ENCODE results near the gene PSD2.

The PSD2 gene

GRCh38 chr5:139864716-139865483 lies 69.3 kb downstream of the PSD2 start:
- H3K4me2 ChIP-seq (ENCODE audit: low read length), result no peak overlapping the region
- peaks cover 6% of the 10 kb centered on the region for H3K4me1 ChIP-seq (ENCODE audit: control insufficient read depth, low read length)
- H3K9me2 ChIP-seq (replicated peaks; ENCODE audit: control insufficient read depth, low read length), result no peaks in the 10 kb centered on the region
- H3K27me3 ChIP-seq (ENCODE audit: control insufficient read depth, low read length), result peaks cover 30% of the 10 kb centered on the region
- H3K79me2 ChIP-seq (ENCODE audit: control insufficient read depth, low read length), result no peaks in the 10 kb centered on the region
- no peaks in the 10 kb centered on the region for H4K20me1 ChIP-seq (ENCODE audit: control insufficient read depth, insufficient read depth, low read depth, low read length)
- H3K4me3 ChIP-seq (ENCODE audit: low read length), result no peak overlapping the region
- TF ChIP-seq EZH2phosphoT487 (IDR thresholded peaks at IDR 0.05; ENCODE audit: borderline replicate concordance, low read length) (no peak), CTCF (IDR thresholded peaks at IDR 0.05; ENCODE audit: low read depth, low read length, poor library complexity, severe bottlenecking) (no peak)
- H3K9me3 ChIP-seq (ENCODE audit: control insufficient read depth, insufficient read depth, low read length), result no peaks in the 10 kb centered on the region
- H3F3A ChIP-seq (ENCODE audit: control insufficient read depth, insufficient read depth), result no peaks in the 10 kb centered on the region
- no peak overlapping the region for H3K27ac ChIP-seq (ENCODE audit: low read depth, low read length)
- H3K36me3 ChIP-seq (ENCODE audit: control insufficient read depth, low read length), result no peaks in the 10 kb centered on the region

- no peak overlapping the region for H3K27ac ChIP-seq (ENCODE audit: low read depth, low read length)
- H3K9me2 ChIP-seq (replicated peaks; ENCODE audit: control insufficient read depth, low read length), result no peaks in the 10 kb centered on the region
- TF ChIP-seq EZH2phosphoT487 (IDR thresholded peaks at IDR 0.05; ENCODE audit: borderline replicate concordance, low read length) (no peak), CTCF (IDR thresholded peaks at IDR 0.05; ENCODE audit: low read depth, low read length, poor library complexity, severe bottlenecking) (no peak)
- H3K79me2 ChIP-seq (ENCODE audit: control insufficient read depth, low read length), result no peaks in the 10 kb centered on the region
- H3K9me3 ChIP-seq (ENCODE audit: control insufficient read depth, insufficient read depth, low read length), result no peaks in the 10 kb centered on the region
- H3K4me2 ChIP-seq (ENCODE audit: low read length), result no peak overlapping the region
- H4K20me1 ChIP-seq (ENCODE audit: control insufficient read depth, insufficient read depth, low read depth, low read length), result no peaks in the 10 kb centered on the region
- peaks cover 6% of the 10 kb centered on the region for H3K4me1 ChIP-seq (ENCODE audit: control insufficient read depth, low read length)
- H3K36me3 ChIP-seq (ENCODE audit: control insufficient read depth, low read length), result no peaks in the 10 kb centered on the region
- peaks cover 22% of the 10 kb centered on the region for H3K27me3 ChIP-seq (ENCODE audit: control insufficient read depth, low read length)
- no peaks in the 10 kb centered on the region for H3F3A ChIP-seq (ENCODE audit: control insufficient read depth, insufficient read depth)
- no peak overlapping the region for H3K4me3 ChIP-seq (ENCODE audit: low read length)
Measured at GRCh38 chr5:139867109-139867508, 71.5 kb downstream of the PSD2 start.

- no peak overlapping the region for H3K27ac ChIP-seq (ENCODE audit: low read depth, low read length)
- TF ChIP-seq CTCF (IDR thresholded peaks at IDR 0.05; ENCODE audit: low read depth, low read length, poor library complexity, severe bottlenecking) (no peak), EZH2phosphoT487 (IDR thresholded peaks at IDR 0.05; ENCODE audit: borderline replicate concordance, low read length) (no peak)
- H3K4me2 ChIP-seq (ENCODE audit: low read length), result no peak overlapping the region
- peaks cover 22% of the 10 kb centered on the region for H3K27me3 ChIP-seq (ENCODE audit: control insufficient read depth, low read length)
- H3K9me3 ChIP-seq (ENCODE audit: control insufficient read depth, insufficient read depth, low read length), result no peaks in the 10 kb centered on the region
- no peaks in the 10 kb centered on the region for H3K9me2 ChIP-seq (replicated peaks; ENCODE audit: control insufficient read depth, low read length)
- H3K4me1 ChIP-seq (ENCODE audit: control insufficient read depth, low read length), result peaks cover 2% of the 10 kb centered on the region
- H3F3A ChIP-seq (ENCODE audit: control insufficient read depth, insufficient read depth), result no peaks in the 10 kb centered on the region
- H4K20me1 ChIP-seq (ENCODE audit: control insufficient read depth, insufficient read depth, low read depth, low read length), result no peaks in the 10 kb centered on the region
- H3K4me3 ChIP-seq (ENCODE audit: low read length), result no peak overlapping the region
- H3K36me3 ChIP-seq (ENCODE audit: control insufficient read depth, low read length), result no peaks in the 10 kb centered on the region
- H3K79me2 ChIP-seq (ENCODE audit: control insufficient read depth, low read length), result no peaks in the 10 kb centered on the region
Measured at GRCh38 chr5:139867581-139867980, 72.0 kb downstream of the PSD2 start.
